GM23338 (cell line): ENCODE results near the gene TNIP1. TPM values are rescaled to one million over a fixed set of nuclear protein-coding genes. Genes with fewer than 3 reads are reported as not detected.

ENCODE experiments used
- ATAC-seq: fragments of 200-7000 bp; cut with Tn5 transposase; 3 replicates; pipeline ENCODE4 v1.9.1; 2020
- DNase-seq: peaks from one replicate; pipeline ENCODE4 v3.0.0-alpha.2; 2015; ENCODE audit warnings: low spot score
- H2AFZ ChIP-seq: fragments of 200-600 bp; sonication (generic); 2 replicates; pipeline ENCODE4 v1.8.0; 2016; ENCODE audit warnings: antibody characterized with exemption, mild to moderate bottlenecking, moderate library complexity
- H3F3A ChIP-seq: fragments of 200-600 bp; sonication (generic); replicated peaks from 2 replicates; pipeline ENCODE4 v1.8.0; 2017; ENCODE audit warnings: antibody characterized with exemption, mixed run types, low read depth
- H3K27ac ChIP-seq: fragments of 200-600 bp; sonication (generic); 2 replicates; pipeline ENCODE4 v1.6.1; 2016; ENCODE audit warnings: low read depth
- H3K27me3 ChIP-seq: fragments of 200-600 bp; sonication (generic); 2 replicates; pipeline ENCODE4 v1.8.0; 2016; ENCODE audit warnings: mild to moderate bottlenecking, mixed run types, moderate library complexity; ENCODE audit not compliant: insufficient read depth
- H3K36me3 ChIP-seq: fragments of 200-600 bp; sonication (generic); 2 replicates; pipeline ENCODE4 v1.8.0; 2016; ENCODE audit warnings: mild to moderate bottlenecking; ENCODE audit not compliant: insufficient read depth
- H3K4me1 ChIP-seq: fragments of 200-600 bp; sonication (generic); 2 replicates; pipeline ENCODE4 v1.8.0; 2016; ENCODE audit warnings: mild to moderate bottlenecking, moderate library complexity; ENCODE audit not compliant: insufficient read depth
- H3K4me2 ChIP-seq: fragments of 200-600 bp; sonication (generic); 2 replicates; pipeline ENCODE4 v1.7.1; 2017; ENCODE audit warnings: mixed run types
- H3K4me3 ChIP-seq: fragments of 200-600 bp; sonication (generic); 2 replicates; pipeline ENCODE4 v1.6.1; 2016; ENCODE audit warnings: mixed run types
- H3K79me2 ChIP-seq: fragments of 200-600 bp; sonication (generic); replicated peaks from 2 replicates; pipeline ENCODE4 v1.8.0; 2017; ENCODE audit warnings: mild to moderate bottlenecking; ENCODE audit not compliant: insufficient read depth
- H3K9me2 ChIP-seq: fragments of 200-600 bp; sonication (generic); 2 replicates; pipeline ENCODE4 v1.8.0; 2017; ENCODE audit not compliant: insufficient read depth
- H4K20me1 ChIP-seq: fragments of 200-600 bp; sonication (generic); replicated peaks from 2 replicates; pipeline ENCODE4 v1.8.0; 2017; ENCODE audit warnings: mild to moderate bottlenecking; ENCODE audit not compliant: insufficient read depth
- H3K27ac Mint-ChIP-seq: 2 replicates; pipeline ENCODE4 v1.8.0; 2020; ENCODE audit warnings: inconsistent platforms, mild to moderate bottlenecking, moderate library complexity, mixed read lengths
- H3K27me3 Mint-ChIP-seq: 3 replicates; pipeline ENCODE4 v1.8.0; 2022; ENCODE audit warnings: low read depth, mild to moderate bottlenecking, moderate library complexity, mixed read lengths, inconsistent platforms; ENCODE audit not compliant: insufficient read depth, poor library complexity
- H3K36me3 Mint-ChIP-seq: 3 replicates; pipeline ENCODE4 v1.8.0; 2021; ENCODE audit warnings: low read depth, mild to moderate bottlenecking, inconsistent platforms, moderate library complexity, mixed read lengths
- H3K4me1 Mint-ChIP-seq: 3 replicates; pipeline ENCODE4 v1.8.0; 2020; ENCODE audit warnings: mild to moderate bottlenecking, inconsistent platforms, mixed read lengths
- H3K4me3 Mint-ChIP-seq: 3 replicates; pipeline ENCODE4 v1.8.0; 2021; ENCODE audit warnings: moderate library complexity, mild to moderate bottlenecking, inconsistent platforms, mixed read lengths
- H3K9me3 Mint-ChIP-seq: 3 replicates; pipeline ENCODE4 v1.8.0; 2020; ENCODE audit warnings: moderate library complexity, mild to moderate bottlenecking, inconsistent platforms, mixed read lengths
- CREB1 ChIP-seq: fragments of 250-450 bp; sonication (Bioruptor Pico); IDR thresholded peaks from 2 replicates; pipeline ENCODE4 v1.5.0; 2020; ENCODE audit warnings: low read depth, mild to moderate bottlenecking, moderate library complexity
- CTCF ChIP-seq, 2 experiments: fragments of 200-600 bp in 1 of 2; sonication (generic) in 1 of 2; conservative IDR thresholded peaks; 2 replicates each; pipeline versions ENCODE4 v1.5.1 to v1.6.1; 2016 to 2017; ENCODE audit warnings: antibody characterized with exemption in 2 of 2, low read depth in 2 of 2, mild to moderate bottlenecking in 2 of 2, moderate library complexity in 1 of 2
- ETS1 ChIP-seq: IDR thresholded peaks from 2 replicates; pipeline ENCODE4 v1.6.1; 2016; ENCODE audit warnings: antibody characterized with exemption
- EZH2 ChIP-seq: fragments of 200-600 bp; sonication (generic); IDR thresholded peaks from one replicate; pipeline ENCODE4 v1.8.0; 2017; ENCODE audit warnings: antibody characterized with exemption, mild to moderate bottlenecking, low read depth; ENCODE audit not compliant: unreplicated experiment
- EZH2phosphoT487 ChIP-seq: fragments of 200-600 bp; sonication (generic); IDR thresholded peaks from one replicate; pipeline ENCODE4 v1.8.1; 2018; ENCODE audit warnings: antibody characterized with exemption; ENCODE audit not compliant: unreplicated experiment
- NANOG ChIP-seq: IDR thresholded peaks from 2 replicates; pipeline ENCODE4 v1.6.1; 2016; ENCODE audit warnings: antibody characterized with exemption, borderline replicate concordance
- POLR2AphosphoS5 ChIP-seq: IDR thresholded peaks from 2 replicates; pipeline ENCODE4 v1.6.1; 2016; ENCODE audit warnings: antibody characterized with exemption, low read depth
- REST ChIP-seq: IDR thresholded peaks from one replicate; pipeline ENCODE4 v1.6.1; 2018; ENCODE audit warnings: antibody characterized with exemption; ENCODE audit not compliant: unreplicated experiment
- ZNF331 ChIP-seq: fragments of 250-450 bp; sonication (Bioruptor Pico); IDR thresholded peaks from 2 replicates; pipeline ENCODE4 v1.5.0; 2020; ENCODE audit warnings: low read depth, mild to moderate bottlenecking, moderate library complexity
- polyA plus RNA-seq: library from polyadenylated mRNA; unstranded; fragments of >200 nt; fragmentation: Nextera tagmentation; extraction: Ambion mirVana; gene quantifications from 2 replicates; pipeline ENCODE4 v1.2.1, GENCODE V29; 2016
- total RNA-seq: library from RNA; depleted of rRNA; stranded (reverse); fragments of >200 nt; shearing (Covaris generic); gene quantifications from 2 replicates; pipeline ENCODE4 v1.2.3, GENCODE V29; 2014

Gene TNIP1
- total and polyA plus RNA-seq, 2 experiments from 2014 or later, result 10.3 to 29.6 TPM

- no peak for TF ChIP-seq CREB1 (CRISPR knock-in tag)
- no peak for TF ChIP-seq CTCF (conservative IDR thresholded peaks at IDR 0.05; ENCODE audit: low read depth in 2 of 2)
These were observed 15.2 kb downstream of the TNIP1 start (continued) for GRCh38 chr5:151065609-151066008.

GRCh38 chr5:151064916-151065499 is 15.8 kb downstream of the TNIP1 start:
- Mint-ChIP-seq H3K4me1 (peaks cover 15% of the 10 kb centered on the region), H3K9me3 (no peaks in the 10 kb centered on the region), H3K27me3 (peaks cover 1% of the 10 kb centered on the region), H3K36me3 (peaks cover 12% of the 10 kb centered on the region; the same call in 2 of the 3 replicates), H3K27ac (no peak overlapping the region), H3K4me3 (no peak overlapping the region)
- Histone ChIP-seq H3K36me3 (no peaks in the 10 kb centered on the region), H3K4me1 (no peaks in the 10 kb centered on the region), H3K79me2 (peaks cover 5% of the 10 kb centered on the region; the same call in 1 of the 2 replicates), H4K20me1 (no peaks in the 10 kb centered on the region; the same call in 1 of the 2 replicates), H3K27ac (no peak overlapping the region), H3K4me2 (no peak overlapping the region), H3F3A (no peaks in the 10 kb centered on the region), H3K9me2 (no peaks in the 10 kb centered on the region), H3K27me3 (no peaks in the 10 kb centered on the region), H3K4me3 (no peak overlapping the region), H2AFZ (no peak overlapping the region)
- ATAC-seq, result no peak
- DNase-seq, result no peak
- TF ChIP-seq NANOG (no peak), ETS1 (no peak), REST (no peak), CTCF (conservative IDR thresholded peaks at IDR 0.05; ENCODE audit: low read depth in 2 of 2) (no peak), POLR2AphosphoS5 (no peak), EZH2phosphoT487 (no peak), ZNF331 (no peak), CREB1 (CRISPR knock-in tag) (no peak), EZH2 (no peak)
